ENCODE results near the gene YWHAQ. TPM values are rescaled to one million over a fixed set of nuclear protein-coding genes. Genes with fewer than 3 reads are reported as not detected.
A peak's percentile ranks its signal among the peaks of the same experiment; 100 is the strongest.
"Not testable (repeated sequence)": the region's sequence is repeated elsewhere in the genome, so short reads cannot be mapped to it uniquely, and the experiment has no call there.

Gene YWHAQ
- polyA plus RNA-seq, 2 of the 4 experiments (the other 2 are of a cell fraction) = 661 to 833 TPM

- WGBS (ENCODE audit: missing lambda C conversion rate) = 83% methylated on average over 7 of the region's 7 CpGs
- Histone ChIP-seq H3K27ac (no peak overlapping the region), H3K4me2 (peak overlapping the region; percentile 8; the same call in 1 of the 3 replicates), H3K4me1 (peaks cover 83% of the 10 kb centered on the region), H3K9me3 (no peaks in the 10 kb centered on the region), H3K4me3 (no peak overlapping the region)
- no peak for DNase-seq (ENCODE audit: low read depth in 1 of 2, low spot score in 1 of 2)
- no peak for FAIRE-seq
- TF ChIP-seq MAZ (IDR thresholded peaks at IDR 0.05; ENCODE audit: borderline replicate concordance, low read depth, low read length) (no peak), JUN (IDR thresholded peaks at IDR 0.05) (no peak), POLR2AphosphoS2 (conservative IDR thresholded peaks at IDR 0.05; ENCODE audit: low read length) (no peak), HMGXB4 (CRISPR knock-in tag; IDR thresholded peaks at IDR 0.05; ENCODE audit: borderline replicate concordance) (no peak), HEYL (CRISPR knock-in tag; IDR thresholded peaks at IDR 0.05) (no peak), ZSCAN20 (CRISPR knock-in tag; IDR thresholded peaks at IDR 0.05) (no peak), KDM5A (IDR thresholded peaks at IDR 0.05) (no peak), EHF (CRISPR knock-in tag; IDR thresholded peaks at IDR 0.05) (no peak), MAX (IDR thresholded peaks at IDR 0.05) (no peak), KDM1A (IDR thresholded peaks at IDR 0.05; ENCODE audit: low read depth) (no peak), HDAC2 (IDR thresholded peaks at IDR 0.05) (no peak), RFX5 (IDR thresholded peaks at IDR 0.05) (no peak)
- POLR2A ChIA-PET = interaction anchor here (1.2 kb wide), 1 partner anchor 20 kb away, joined by 3 read pairs; the partner anchor contains the start of gene YWHAQ
- CTCF ChIA-PET = interaction anchor here (0.7 to 1.9 kb wide), 5 partner anchors 14 to 85 kb away, joined by 3 to 4 read pairs (median 3); no protein-coding TSS in a partner anchor
- peak; percentile 15; a peak in 4 of 6 replicates for ATAC-seq
These were observed 19.8 kb downstream of the YWHAQ start for GRCh38 chr2:9610781-9611548.

GRCh38 chr2:9608491-9608890, 22.3 kb downstream of the YWHAQ start:
- not testable (repeated sequence) for DNase-seq (ENCODE audit: low read depth in 1 of 2, low spot score in 1 of 2); FAIRE-seq; H3K4me3 ChIP-seq; ATAC-seq; H3K9me3 ChIP-seq
- peak overlapping the region; percentile 52 for H3K4me2 ChIP-seq
- peaks cover 59% of the 10 kb centered on the region for H3K4me1 ChIP-seq
- POLR2A ChIA-PET = interaction anchor here (1.1 kb wide), 1 partner anchor 22 kb away, joined by 5 read pairs; the partner anchor contains the start of gene YWHAQ
- peak overlapping the region in 1 of 2 experiments; percentile 4; a peak in 1 of 6 replicates for H3K27ac ChIP-seq
- 65% methylated on average over 10 of the region's 10 CpGs for WGBS (ENCODE audit: missing lambda C conversion rate)
- CTCF ChIA-PET = interaction anchor here (1.3 to 1.8 kb wide), 2 partner anchors 28 to 127 kb away, joined by 3 to 5 read pairs; no protein-coding TSS in a partner anchor

- TF ChIP-seq PBX3 (IDR thresholded peaks at IDR 0.05) (no peak), ESRRA (IDR thresholded peaks at IDR 0.05; ENCODE audit: borderline replicate concordance, low read length) (no peak), ZSCAN20 (CRISPR knock-in tag; IDR thresholded peaks at IDR 0.05) (no peak), HMGXB4 (CRISPR knock-in tag; IDR thresholded peaks at IDR 0.05; ENCODE audit: borderline replicate concordance) (no peak), HOXB5 (CRISPR knock-in tag; IDR thresholded peaks at IDR 0.05) (no peak), NFE2L2 (conservative IDR thresholded peaks at IDR 0.05; ENCODE audit: low read length) (no peak), CBX2 (IDR thresholded peaks at IDR 0.05; ENCODE audit: borderline replicate concordance, low read depth) (no peak), MYC (IDR thresholded peaks at IDR 0.05; ENCODE audit: borderline replicate concordance, low read length) (no peak), JUN (IDR thresholded peaks at IDR 0.05) (no peak), CBX8 (IDR thresholded peaks at IDR 0.05) (no peak), JUNB (IDR thresholded peaks at IDR 0.05) (no peak), TFCP2L1 (CRISPR knock-in tag; IDR thresholded peaks at IDR 0.05) (no peak), NPAS2 (CRISPR knock-in tag; IDR thresholded peaks at IDR 0.05; ENCODE audit: borderline replicate concordance) (no peak), FOXS1 (CRISPR knock-in tag; IDR thresholded peaks at IDR 0.05) (no peak)
- no peak for FAIRE-seq
- peaks cover 25% of the 10 kb centered on the region for H3K9me3 ChIP-seq
- H3K4me2 ChIP-seq = no peak overlapping the region
- 94% methylated on average over 3 of the region's 3 CpGs for WGBS (ENCODE audit: missing lambda C conversion rate)
- no peak overlapping the region for H3K4me3 ChIP-seq
- POLR2A ChIA-PET = interaction anchor here (0.8 kb wide), 1 partner anchor 28 kb away, joined by 3 read pairs; the partner anchor contains the start of gene YWHAQ
- no peak for ATAC-seq
- no peak overlapping the region for H3K27ac ChIP-seq
- DNase-seq (ENCODE audit: low read depth in 1 of 2, low spot score in 1 of 2) = no peak
- CTCF ChIA-PET = interaction anchor here (0.6 to 1.9 kb wide), 7 partner anchors 12 to 168 kb away, joined by 3 to 7 read pairs (median 5); partner anchors contain the start of gene ADAM17
- H3K4me1 ChIP-seq = peaks cover 2% of the 10 kb centered on the region
These were observed 28.4 kb downstream of the YWHAQ start for GRCh38 chr2:9602412-9602811.
